HL-60 (cell line): ENCODE data around the gene PPM1J.

ENCODE experiments used
- DNase-seq, 2 experiments: peaks; one replicate each; pipeline ENCODE4 v3.0.0-alpha.2; 2010 to 2020; ENCODE audit warnings: low read depth in 1 of 2, low spot score in 1 of 2
- H3K27ac ChIP-seq: fragments of 250-450 bp; sonication (Bioruptor Pico); replicated peaks from 2 replicates; pipeline ENCODE4 v1.5.1; 2020; ENCODE audit warnings: mild to moderate bottlenecking, moderate library complexity
- H3K27me3 ChIP-seq: fragments of 250-450 bp; sonication (Bioruptor Pico); 2 replicates; pipeline ENCODE4 v1.5.1; 2021; ENCODE audit warnings: mild to moderate bottlenecking, moderate library complexity; ENCODE audit not compliant: insufficient read depth, poor library complexity, severe bottlenecking
- H3K4me3 ChIP-seq: replicated peaks from 2 replicates; pipeline ENCODE4 v1.5.1; 2011; ENCODE audit warnings: mild to moderate bottlenecking, control low read depth, low read length; ENCODE audit not compliant: insufficient read depth
- CTCF ChIP-seq: IDR thresholded peaks from one replicate; pipeline ENCODE4 v1.5.1; 2011; ENCODE audit warnings: low read length, control low read depth, inconsistent platforms; ENCODE audit not compliant: insufficient read depth
- GABPA ChIP-seq: IDR thresholded peaks from 2 replicates; pipeline ENCODE4 v1.6.1; 2012; ENCODE audit warnings: low read depth
- POLR2AphosphoS5 ChIP-seq: IDR thresholded peaks from 2 replicates; pipeline ENCODE4 v1.6.1; 2012; ENCODE audit warnings: low read depth
- REST ChIP-seq: IDR thresholded peaks from 2 replicates; pipeline ENCODE4 v1.6.1; 2012; ENCODE audit warnings: low read depth; ENCODE audit not compliant: insufficient replicate concordance
- SPI1 ChIP-seq: IDR thresholded peaks from 2 replicates; pipeline ENCODE4 v1.6.1; 2012; ENCODE audit warnings: low read depth, mild to moderate bottlenecking, borderline replicate concordance

PPM1J gene

DNA sequence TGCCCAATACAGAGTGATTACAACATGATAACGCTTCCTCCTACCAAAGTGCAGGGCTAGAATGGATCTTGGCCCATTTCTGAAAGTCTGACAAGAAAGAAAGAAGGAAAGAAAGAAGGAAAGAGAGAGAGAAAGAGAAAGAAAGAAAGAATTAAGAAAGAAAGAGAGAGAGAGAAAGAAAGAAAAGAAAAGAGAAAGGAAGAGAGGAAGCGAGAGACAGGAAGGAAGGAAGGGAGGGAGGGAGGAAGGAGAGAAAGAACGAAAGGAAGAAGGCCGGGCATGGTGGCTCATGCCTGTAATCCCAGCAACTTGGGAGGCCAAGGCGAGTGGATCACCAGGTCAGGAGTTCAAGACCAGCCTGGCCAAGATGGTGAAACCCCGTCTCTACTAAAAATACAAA, 44.1 kb upstream of the PPM1J start:
- no peak for DNase-seq
- no peak overlapping the region for H3K27ac ChIP-seq
- TF ChIP-seq REST = no peak
- no peak for TF ChIP-seq SPI1
- no peak for TF ChIP-seq GABPA
- TF ChIP-seq POLR2AphosphoS5 = no peak
- TF ChIP-seq CTCF = no peak
- no peak overlapping the region for H3K4me3 ChIP-seq
- H3K27me3 ChIP-seq = no peaks in the 10 kb centered on the region

- Histone ChIP-seq H3K4me3 (no peak overlapping the region), H3K27ac (no peak overlapping the region), H3K27me3 (no peaks in the 10 kb centered on the region)
- no peak for TF ChIP-seq POLR2AphosphoS5
- TF ChIP-seq REST = no peak
- no peak for TF ChIP-seq CTCF
- TF ChIP-seq SPI1 = no peak
- no peak for TF ChIP-seq GABPA
- no peak for DNase-seq
Measured at GRCh38 chr1:112754116-112754628, 39.0 kb upstream of the PPM1J start.

DNA sequence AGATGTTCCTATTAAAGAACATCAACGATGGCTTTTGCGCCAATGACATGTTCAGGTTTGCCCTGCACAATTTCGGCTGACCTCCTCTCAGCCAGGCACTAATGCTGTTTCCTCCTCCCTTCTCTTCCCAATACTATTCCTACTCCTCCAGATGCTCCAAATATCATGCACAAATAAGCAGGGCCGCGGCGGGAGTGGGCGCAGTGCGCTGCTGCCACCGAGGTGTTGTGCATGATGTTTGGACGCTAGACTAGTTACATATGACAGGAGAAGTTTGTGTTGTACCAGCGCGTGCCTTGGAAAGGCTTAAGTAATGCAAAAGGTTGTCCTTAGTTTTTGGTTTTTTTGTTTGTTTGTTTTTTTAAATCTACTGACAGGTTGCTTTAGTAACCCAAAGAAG, 33.3 kb upstream of the PPM1J start:
- H3K4me3 ChIP-seq = no peak overlapping the region
- peaks cover 17% of the 10 kb centered on the region for H3K27me3 ChIP-seq
- no peak for DNase-seq
- H3K27ac ChIP-seq = no peak overlapping the region
- TF ChIP-seq SPI1 (no peak), POLR2AphosphoS5 (no peak), REST (no peak), CTCF (no peak), GABPA (no peak)
